HFFc6 (cell line): ENCODE results near the gene LATS2. TPM values are rescaled to one million over a fixed set of nuclear protein-coding genes. Genes with fewer than 3 reads are reported as not detected.
"Not testable (repeated sequence)": the region's sequence is repeated elsewhere in the genome, so short reads cannot be mapped to it uniquely, and the experiment has no call there.

Source experiments
- DNase-seq: peaks from one replicate; pipeline ENCODE4 v3.0.0-alpha.2; 2018
- H3K27ac Mint-ChIP-seq: 2 replicates; pipeline ENCODE4 v1.8.0; 2020; ENCODE audit warnings: mild to moderate bottlenecking, mixed read lengths
- H3K27me3 Mint-ChIP-seq: 2 replicates; pipeline ENCODE4 v1.8.0; 2021; ENCODE audit warnings: mild to moderate bottlenecking, moderate library complexity, mixed read lengths; ENCODE audit not compliant: insufficient read depth
- H3K36me3 Mint-ChIP-seq: 2 replicates; pipeline ENCODE4 v1.8.0; 2021; ENCODE audit warnings: low read depth, mixed read lengths
- H3K4me1 Mint-ChIP-seq: 2 replicates; pipeline ENCODE4 v1.8.0; 2020; ENCODE audit warnings: low read depth, mixed read lengths
- H3K4me3 Mint-ChIP-seq: 2 replicates; pipeline ENCODE4 v1.8.0; 2020; ENCODE audit warnings: mild to moderate bottlenecking, moderate library complexity, mixed read lengths
- H3K9me3 Mint-ChIP-seq: 2 replicates; pipeline ENCODE4 v1.8.0; 2020; ENCODE audit warnings: mild to moderate bottlenecking, mixed read lengths
- total RNA-seq, 6 experiments: library from RNA; stranded (reverse); fragmentation: NEBNext Ultra II Directional; extraction: Animal tissue kit (Norgen Biotek cat#: 25700); gene quantifications; 2 replicates in 1 of 6; 3 replicates in 5 of 6; pipeline ENCODE4 v1.2.3, GENCODE V29; 2021
- TF ChIP-seq, protein P1 (sequence below): fragments of 200-600 bp; sonication (generic); IDR thresholded peaks from 2 replicates; pipeline ENCODE4 v1.5.0; 2021; ENCODE audit warnings: antibody characterized with exemption, mild to moderate bottlenecking

Gene LATS2
- total RNA-seq, 6 experiments from 2014 or later = 43.5 to 54.8 (median 44.9) TPM

DNA sequence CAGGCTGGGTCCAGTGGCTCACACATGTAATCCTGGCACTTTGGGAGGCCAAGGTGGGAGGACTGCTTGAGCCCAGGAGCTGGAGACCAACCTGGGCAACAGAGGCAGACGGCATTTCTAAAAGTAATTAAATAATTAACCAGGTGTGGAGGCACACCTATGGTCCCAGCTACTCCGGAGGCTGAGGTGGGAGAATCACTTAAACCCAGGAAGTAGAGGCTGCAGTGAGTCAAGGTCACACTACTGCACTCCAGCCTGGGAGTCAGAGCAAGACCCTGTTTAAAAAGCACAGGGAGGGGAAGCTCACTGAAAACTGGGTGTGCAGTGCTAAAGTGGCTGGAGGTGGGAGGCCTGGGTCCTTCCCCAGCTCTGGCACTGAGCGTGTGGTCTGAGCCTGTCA, 9.7 kb downstream of the LATS2 start:
- Mint-ChIP-seq H3K27me3 (peaks cover 4% of the 10 kb centered on the region), H3K9me3 (no peaks in the 10 kb centered on the region; the same call in 1 of the 2 replicates), H3K36me3 (peaks cover 32% of the 10 kb centered on the region), H3K4me3 (no peak overlapping the region), H3K27ac (peak overlapping the region; percentile 60), H3K4me1 (peaks cover 75% of the 10 kb centered on the region)
- TF ChIP-seq, protein P1, sequence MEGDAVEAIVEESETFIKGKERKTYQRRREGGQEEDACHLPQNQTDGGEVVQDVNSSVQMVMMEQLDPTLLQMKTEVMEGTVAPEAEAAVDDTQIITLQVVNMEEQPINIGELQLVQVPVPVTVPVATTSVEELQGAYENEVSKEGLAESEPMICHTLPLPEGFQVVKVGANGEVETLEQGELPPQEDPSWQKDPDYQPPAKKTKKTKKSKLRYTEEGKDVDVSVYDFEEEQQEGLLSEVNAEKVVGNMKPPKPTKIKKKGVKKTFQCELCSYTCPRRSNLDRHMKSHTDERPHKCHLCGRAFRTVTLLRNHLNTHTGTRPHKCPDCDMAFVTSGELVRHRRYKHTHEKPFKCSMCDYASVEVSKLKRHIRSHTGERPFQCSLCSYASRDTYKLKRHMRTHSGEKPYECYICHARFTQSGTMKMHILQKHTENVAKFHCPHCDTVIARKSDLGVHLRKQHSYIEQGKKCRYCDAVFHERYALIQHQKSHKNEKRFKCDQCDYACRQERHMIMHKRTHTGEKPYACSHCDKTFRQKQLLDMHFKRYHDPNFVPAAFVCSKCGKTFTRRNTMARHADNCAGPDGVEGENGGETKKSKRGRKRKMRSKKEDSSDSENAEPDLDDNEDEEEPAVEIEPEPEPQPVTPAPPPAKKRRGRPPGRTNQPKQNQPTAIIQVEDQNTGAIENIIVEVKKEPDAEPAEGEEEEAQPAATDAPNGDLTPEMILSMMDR = no peak
- no peak for DNase-seq

DNA sequence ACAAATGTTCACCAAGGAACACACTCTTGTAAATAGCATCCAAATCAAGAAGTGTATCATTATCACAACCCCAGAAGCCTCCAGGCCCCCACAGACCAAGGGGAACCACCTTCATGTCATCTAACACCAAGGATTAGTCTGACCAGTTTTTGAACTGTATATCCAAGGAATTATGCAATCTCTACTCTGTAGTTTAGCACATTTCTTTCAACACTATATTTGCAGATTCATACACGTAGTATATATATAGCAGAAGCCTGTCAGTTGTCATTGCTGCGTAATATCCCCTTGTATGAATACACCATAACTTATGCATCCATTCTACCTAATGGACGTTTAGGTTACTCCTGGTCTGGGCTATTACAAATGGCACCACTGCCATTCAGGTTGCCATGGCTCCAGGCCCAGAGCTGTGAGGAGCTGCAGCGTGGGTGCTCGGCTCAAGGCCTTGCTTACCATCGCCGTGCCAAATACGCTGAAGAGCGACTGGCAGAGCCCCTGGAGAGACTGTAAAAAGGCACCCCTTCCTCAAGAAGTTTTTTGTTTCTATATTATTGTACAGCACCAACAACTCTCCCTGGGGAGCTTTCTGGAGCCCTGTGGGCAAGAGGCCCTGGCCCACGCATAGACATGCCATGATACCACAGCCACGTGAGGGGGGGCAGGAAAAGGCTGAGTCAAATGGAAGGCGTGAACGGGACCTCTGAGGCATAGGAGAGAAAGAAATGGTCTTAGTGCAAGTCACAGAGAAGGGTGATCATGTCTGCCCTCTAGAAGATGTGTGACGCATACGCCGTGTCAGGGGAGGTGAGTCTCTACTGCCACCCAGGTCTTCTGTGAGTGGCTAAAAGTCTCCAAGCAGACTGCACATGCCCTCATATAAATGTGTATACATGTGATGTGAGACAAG, 10.8 kb downstream of the LATS2 start:
- Mint-ChIP-seq H3K4me3 (0 out of 2 replicates have a peak overlapping the region, but pooled peaks have one; percentile 19), H3K4me1 (peaks cover 71% of the 10 kb centered on the region), H3K9me3 (no peaks in the 10 kb centered on the region; the same call in 1 of the 2 replicates), H3K27ac (peak overlapping the region; percentile 3; the same call in 1 of the 2 replicates), H3K36me3 (peaks cover 29% of the 10 kb centered on the region), H3K27me3 (peaks cover 4% of the 10 kb centered on the region)
- TF ChIP-seq, protein P1 = no peak
- no peak for DNase-seq

- not testable (repeated sequence) for DNase-seq, H3K9me3 Mint-ChIP-seq, H3K4me3 Mint-ChIP-seq, H3K27me3 Mint-ChIP-seq
- Mint-ChIP-seq H3K27ac (peak overlapping the region; percentile 40), H3K4me1 (peaks cover 71% of the 10 kb centered on the region), H3K36me3 (peaks cover 36% of the 10 kb centered on the region)
Measured at GRCh38 chr13:21049731-21050130, 11.7 kb downstream of the LATS2 start.

DNA sequence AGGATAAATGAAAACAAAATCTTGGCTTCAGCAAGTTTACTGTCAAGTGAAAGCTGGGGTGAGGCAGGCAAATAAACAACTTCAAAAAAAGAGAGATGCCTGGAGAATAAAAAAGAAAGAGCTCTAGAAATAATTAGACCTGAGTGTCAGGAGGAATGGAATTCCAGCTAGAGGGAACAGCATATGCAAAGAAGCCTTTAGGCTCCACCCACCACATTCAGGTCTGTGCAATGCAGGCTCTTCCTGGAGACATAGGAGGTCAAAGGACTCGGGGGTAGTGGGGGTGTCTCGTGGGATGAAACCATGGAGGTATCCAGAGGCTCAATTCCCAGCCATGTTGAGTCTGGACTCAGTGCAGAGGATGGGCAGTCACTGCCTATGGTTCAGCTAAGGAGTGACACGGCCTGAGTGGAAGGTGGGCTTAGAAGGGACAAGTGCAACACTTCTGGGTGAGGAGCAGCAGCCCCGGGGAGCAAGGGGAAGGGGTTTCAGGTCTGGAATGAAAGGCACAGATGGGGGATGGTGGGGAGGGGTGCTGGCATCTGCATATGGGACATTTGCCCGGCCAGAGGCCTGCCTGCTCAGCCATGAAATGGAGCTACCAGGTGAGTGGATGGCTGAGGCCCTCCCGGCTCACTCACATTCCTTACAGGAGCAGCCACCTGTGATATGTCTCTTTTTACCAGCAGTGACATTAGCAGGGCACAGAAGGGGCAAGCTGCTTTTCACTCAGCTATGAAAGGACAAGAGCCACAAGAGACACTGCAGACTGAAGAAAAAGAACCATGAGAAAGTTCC, 12.3 kb downstream of the LATS2 start:
- Mint-ChIP-seq H3K4me1 (peaks cover 71% of the 10 kb centered on the region), H3K27ac (peak overlapping the region; percentile 25), H3K27me3 (peaks cover 7% of the 10 kb centered on the region), H3K4me3 (no peak overlapping the region; the same call in 1 of the 2 replicates), H3K36me3 (peaks cover 42% of the 10 kb centered on the region), H3K9me3 (no peaks in the 10 kb centered on the region; the same call in 1 of the 2 replicates)
- TF ChIP-seq, protein P1 = no peak
- DNase-seq = no peak

DNA sequence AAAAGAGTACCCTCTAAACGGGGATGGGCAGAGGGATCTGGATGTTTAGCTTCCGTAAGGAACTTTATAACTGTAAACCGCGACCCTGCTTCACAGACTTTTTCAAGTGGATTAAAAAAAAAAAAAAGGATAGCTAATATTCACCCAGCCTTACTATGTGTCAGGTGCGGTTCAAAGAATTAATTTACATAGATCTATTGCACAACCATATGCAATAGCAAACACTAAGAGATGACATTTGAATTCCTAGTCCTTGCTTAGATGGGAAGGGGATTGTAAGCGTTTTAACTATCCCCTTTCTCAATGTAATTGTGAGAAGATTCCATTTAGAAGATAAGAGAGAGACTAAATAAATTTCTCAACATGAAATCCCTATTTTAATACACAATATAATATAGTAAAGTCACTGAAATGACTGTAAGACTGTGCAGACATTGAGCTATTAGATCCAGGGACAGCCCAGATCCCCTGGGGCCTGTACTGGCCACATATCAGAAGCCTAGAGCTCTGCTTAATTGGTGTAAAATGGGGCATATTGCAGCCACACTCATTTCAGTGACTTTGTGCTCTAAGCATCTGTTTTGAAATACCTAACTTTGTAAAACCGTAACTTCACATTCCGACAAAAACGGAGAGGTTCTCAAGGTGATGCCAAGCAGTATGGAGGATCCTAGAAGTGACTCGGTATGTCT, 13.6 kb downstream of the LATS2 start:
- DNase-seq = no peak
- Mint-ChIP-seq H3K4me1 (peaks cover 72% of the 10 kb centered on the region), H3K27ac (peak overlapping the region; percentile 24; the same call in 1 of the 2 replicates)

More for the DNA sequence above, 13.6 kb downstream of the LATS2 start:
- TF ChIP-seq, protein P1 = no peak
- peaks cover 41% of the 10 kb centered on the region for H3K36me3 Mint-ChIP-seq
- no peaks in the 10 kb centered on the region; the same call in 1 of the 2 replicates for H3K9me3 Mint-ChIP-seq
- H3K27me3 Mint-ChIP-seq = peaks cover 7% of the 10 kb centered on the region
- no peak overlapping the region for H3K4me3 Mint-ChIP-seq
